ENCODE measurements around the gene NOL6.

NOL6 gene

DNA sequence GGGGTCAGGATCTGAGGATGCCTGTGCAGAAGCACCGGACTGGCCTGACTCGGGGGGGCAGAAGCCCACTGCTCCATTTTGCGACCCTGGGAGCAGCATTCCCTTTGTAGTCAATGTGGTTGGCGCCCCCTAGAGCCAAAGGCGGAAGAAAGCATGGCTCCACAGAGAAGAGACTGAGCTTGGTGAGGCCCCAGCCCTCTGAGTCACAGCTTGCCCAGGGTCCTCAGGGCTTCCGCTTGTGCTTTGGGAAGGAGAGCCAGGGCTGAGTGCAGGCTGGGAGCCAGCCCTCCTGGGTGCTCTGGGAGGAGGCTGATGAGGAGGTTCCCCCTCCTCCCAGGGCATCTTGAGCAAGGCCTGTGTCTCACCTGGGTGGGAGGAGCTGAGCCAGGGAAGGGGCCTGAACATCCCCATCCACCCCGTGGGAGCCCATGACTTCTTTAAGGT, 20.9 kb downstream of the NOL6 start:
- peak; percentile 84 for DNase-seq

DNA sequence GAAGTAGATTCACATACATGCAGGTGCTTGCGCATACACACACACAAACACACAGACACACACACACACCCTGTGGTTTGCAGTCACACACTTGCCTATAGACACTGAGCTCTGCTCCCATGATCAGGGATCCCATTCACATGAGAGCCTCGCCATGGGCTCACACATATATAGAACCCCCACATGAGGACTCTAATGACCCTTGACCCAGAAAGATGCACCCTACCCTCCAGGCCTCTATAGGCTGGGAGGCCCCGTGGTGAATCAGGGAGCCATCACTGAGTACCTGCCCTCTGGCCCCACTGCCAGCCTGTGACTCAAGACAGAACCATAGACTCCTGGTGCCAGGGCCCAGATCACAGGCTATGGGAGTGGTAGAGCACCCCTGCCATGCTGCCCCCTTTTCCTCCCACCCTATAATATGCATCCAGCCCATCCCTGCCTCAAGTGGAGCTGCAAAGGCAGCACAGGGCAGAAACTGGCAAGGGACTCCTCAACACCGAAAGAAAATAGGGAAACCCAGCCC, 23.0 kb downstream of the NOL6 start:
- no peak for DNase-seq

DNA sequence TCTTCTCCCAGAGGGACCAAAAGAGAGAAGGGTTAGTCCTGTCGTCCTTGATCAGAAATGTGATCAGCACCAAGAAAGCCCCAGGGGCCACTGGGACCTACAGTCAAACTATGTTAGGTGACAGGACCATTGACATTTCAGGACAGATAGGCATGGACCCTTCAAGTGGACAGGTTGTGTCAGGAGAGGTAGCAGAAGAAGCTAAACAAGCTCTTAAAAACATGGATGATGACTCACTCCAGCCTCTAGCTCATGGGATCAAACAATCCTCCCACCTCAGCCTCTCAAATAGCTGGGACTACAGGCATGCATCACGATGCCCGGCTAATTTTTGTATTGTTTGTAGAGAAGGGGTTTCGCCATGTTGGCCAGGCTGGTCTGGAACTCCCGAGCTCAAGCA, 24.0 kb downstream of the NOL6 start:
- DNase-seq, result no peak

DNA sequence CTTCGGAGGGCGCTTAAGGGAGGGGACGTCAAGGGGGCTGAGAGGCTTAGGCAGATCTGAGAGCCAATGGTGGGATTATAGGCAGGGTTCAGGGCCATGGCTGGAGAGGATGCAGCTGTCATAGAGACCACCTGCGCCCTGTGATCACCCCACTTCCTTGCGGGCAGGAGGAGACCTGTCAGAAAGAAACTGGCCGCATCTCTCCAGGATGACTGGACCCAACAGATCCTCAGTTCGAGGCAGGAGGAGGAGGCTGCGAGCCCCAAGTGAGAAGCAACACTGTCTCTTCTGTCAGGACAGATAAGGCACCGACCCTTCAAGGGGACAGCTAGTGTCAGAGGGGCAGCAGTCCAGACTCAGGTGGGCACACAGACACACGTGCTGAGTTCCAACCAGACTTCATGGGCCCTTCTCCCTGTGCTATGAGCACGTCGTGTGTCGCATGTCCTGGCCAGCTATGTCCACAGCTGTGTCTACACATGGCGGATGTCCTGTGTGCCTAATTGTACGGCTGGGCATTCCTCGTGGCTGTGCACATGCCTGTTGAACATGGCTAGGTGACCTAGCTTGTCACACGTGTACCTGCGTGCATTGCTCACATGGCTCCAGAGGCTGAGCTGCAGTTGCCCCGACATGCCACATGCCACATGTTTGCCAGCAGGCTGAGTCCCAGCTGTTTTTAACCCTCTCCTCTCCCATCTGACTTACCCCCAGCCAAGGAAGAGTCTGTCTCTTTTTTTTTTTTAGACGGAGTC, 25.7 kb downstream of the NOL6 start:
- no peak for DNase-seq

DNA sequence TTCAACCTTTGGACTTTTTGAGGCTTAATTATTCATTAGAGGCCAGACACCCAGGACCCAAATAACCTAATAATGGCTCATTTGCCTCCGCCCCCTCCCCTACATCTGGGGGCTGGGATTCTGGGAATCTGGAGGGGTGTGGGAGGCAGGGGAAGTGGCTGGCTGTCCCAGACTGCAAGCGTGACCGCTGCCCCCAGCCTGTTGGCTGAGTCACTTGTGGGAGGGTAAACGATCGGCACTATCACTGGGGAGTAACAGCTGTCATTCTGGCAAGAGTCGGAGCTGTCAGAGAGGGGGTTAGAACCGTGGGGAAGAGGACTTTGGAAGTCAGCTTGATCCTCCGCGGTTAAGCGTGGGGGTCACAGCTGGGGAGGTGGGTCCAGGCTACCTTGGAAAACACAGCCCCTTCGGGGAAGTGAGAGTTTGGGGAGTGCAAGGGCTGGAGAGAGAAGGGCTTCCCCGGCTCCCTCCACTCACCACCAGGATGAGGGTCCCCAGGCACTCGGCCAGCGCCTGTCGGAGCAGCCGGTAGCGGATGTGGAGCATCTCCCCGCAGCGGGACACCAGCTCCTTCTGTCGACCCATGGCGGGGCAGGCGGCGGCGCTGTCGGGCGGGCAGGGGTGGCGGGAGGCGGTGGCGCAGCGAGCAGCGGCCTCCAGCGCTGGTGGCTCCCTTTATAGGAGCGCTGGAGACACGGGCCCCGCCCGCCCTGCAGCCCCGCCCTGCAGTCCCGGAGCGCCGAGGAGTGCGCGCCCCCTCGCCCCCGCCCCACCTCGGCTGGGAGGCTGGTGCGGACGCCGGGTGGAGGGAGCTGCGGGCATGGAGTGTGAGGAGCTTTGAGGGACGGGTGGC, 26.6 kb downstream of the NOL6 start, which contains the start of gene AQP3:
AQP3 (minus strand) TSS at position 648 of the 853 bp plus-strand sequence; CDS start at position 585, 63 bp downstream.
- DNase-seq, result peak; percentile 48

DNA sequence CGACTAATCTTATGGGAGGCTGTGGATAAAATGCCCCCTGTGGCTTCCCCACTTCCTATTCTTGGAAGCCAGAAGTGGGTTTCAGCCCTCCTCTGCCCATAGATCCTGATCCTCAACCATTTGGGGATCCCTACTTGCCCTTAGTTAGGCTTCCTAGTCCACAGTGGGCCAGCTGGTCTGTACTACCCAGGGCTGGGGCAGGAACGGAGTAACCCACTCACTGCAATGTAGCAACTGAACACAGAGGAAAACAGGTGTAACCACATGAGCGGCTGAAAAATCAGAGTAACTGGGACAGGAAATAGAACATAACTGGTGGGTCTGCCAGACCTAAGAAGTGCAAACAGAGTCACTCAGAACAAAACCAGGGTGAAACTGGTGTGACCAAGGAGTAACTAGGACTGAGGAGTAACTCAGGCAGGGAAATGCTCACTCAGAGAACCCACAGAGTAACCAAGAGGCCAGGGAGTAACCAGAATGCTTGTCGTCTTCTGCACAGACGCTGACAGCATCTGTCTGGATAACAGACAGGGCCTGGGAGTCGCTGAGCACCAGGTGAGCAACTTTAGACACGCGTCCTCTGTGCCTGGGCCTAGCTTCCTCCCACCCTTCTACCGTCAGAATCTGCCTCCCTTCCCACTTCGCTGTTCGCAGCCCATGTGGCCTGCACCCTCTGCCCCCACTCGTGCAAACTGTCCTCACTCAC, 27.3 kb downstream of the NOL6 start:
- no peak for DNase-seq

DNA sequence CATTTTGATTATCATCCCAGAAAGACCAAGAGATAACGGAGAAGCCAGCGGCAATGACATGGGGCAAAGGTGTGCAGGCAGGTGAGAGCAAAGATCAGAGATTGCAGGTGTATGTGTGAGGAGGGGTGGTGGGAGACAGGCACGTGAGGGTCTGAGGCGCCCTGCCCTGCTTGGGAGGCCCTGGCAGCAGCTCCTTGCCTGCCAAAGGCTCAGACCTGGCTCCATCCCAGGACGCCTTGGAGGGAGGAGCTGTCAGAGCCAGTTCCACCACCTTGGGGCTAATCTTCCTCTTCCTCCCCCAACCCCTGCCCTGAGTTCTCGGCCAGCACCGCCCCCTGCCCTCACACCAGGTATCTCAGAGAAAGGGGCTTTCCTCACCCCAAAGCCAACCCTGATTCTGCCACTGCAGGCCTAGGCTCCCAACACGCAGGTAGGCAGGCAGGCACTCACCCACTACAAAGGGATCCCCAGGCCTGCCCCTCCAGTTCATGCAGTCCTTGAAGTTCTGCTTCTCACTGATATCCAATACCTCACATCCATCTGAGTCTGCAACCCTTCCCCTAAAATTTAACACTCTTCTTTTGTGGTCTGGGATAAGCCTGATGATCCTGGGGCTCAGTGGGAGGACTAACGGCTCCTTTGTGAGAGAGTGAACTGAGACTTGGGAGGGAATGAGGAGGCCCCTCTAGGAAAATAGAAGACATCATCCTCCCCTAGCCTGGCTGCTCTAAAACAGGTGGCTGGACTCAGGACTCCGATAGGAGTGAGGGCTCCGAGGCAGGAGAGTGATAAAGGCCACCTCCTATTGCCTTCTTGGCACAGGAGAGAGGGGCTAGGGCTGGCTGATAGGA, 28.1 kb downstream of the NOL6 start:
- no peak for DNase-seq

DNA sequence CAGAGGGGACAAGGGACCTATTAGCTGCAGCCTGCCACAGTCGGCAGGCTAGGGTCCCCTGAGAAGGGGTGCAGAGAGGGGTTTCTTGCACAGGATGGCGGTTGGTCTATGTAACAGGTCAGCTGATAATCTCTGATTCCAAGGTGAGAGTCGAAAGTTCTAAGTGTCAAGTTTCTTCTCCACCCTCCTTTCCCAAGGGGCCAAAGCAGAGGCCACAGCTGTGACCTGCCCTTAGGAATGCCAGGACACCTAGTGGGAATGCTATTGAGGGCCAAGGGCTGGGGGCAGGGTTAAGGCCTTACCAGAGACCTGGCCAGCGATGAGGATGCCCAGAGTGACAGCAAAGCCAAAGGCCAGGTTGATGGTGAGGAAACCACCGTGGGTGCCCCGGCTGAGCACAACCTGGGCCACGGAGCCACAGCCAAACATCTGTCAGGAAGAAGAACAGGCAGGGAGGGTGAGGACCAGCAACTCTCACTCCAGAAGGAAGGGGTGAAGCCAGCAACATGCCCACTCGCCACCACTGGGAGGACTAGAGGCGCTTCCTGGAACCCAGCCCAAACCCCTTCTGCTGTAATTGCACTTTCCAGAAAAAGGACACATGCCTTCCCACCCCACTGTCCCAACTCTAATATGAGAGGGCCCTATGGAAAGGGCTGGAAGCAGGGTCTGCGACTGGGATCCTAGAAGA, 30.1 kb downstream of the NOL6 start:
- no peak for DNase-seq

DNA sequence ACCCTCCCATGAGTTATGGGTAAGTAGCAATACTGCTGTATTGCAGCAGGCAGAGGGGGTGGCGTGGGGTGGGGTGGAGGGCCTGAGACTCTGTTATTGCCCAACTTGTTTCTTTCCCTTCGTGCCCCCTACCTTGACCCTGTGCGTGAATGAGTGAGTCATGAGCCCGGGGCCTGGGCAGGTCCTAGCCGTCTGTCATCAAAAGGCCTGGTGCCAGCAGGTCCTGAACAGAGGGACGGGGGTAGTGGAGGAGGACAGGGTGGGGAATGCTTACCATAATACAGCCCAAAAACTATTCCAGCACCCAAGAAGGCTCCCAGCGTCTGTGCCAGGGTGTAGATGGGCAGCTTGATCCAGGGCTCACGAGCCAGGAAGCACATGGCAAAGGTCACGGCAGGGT, 30.7 kb downstream of the NOL6 start:
- no peak for DNase-seq

DNA sequence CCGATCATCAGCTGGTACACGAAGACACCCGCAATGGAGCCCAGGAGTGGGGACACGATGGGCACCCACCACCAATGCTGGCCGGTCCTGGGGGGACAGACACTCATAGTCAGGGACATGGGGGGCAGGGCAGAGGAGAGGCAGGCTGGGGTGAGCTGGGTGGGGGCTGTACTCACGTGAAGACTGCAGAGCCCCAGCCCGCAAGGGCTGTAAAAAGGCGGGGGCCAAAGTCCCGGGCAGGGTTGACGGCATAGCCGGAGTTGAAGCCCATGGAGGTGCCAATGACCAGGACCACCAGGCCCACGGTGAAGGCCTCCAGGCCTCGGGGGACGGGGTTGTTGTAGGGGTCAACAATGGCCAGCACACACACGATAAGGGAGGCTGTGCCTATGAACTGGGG, 31.6 kb downstream of the NOL6 start:
- DNase-seq, result no peak

DNA sequence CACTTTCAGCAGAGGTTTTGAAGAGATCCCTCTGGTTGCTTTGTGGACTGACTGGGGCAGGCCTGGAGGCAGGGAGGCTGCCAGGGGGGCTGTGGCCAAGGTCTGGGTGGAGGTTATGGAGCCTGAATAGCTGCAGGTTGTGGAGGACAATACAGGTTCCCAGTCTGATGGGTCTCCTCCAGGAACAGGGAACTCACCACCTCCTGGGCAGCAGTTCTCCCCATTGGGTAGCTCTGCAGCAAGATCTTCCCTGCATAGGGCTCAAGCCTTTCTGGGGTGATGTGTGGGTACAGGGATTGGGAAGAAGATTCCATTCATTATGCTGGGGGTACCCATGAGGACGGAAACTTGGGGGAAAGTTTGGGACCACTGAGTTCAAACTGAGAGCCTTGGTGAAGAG, 33.1 kb downstream of the NOL6 start:
- DNase-seq, result no peak

DNA sequence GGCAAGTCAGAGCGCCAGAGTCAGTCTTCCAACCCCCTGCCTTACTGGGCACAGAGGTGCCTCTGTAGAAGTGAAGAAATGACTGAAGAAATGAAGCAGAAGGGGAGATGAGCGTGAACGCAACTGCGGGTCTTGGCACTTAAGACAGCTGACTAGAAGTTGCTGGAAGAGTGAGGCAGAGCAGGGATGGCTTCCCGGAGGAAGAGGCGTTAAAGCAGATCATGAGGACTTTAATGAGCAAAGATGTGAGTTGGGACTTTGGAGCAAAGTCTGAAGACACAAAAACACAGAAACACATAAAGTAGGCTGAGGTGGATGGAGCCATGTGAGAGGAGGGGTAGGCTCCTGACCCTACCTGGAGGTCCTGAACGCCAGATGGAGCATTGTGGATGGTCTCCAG, 33.5 kb downstream of the NOL6 start:
- DNase-seq, result no peak

DNA sequence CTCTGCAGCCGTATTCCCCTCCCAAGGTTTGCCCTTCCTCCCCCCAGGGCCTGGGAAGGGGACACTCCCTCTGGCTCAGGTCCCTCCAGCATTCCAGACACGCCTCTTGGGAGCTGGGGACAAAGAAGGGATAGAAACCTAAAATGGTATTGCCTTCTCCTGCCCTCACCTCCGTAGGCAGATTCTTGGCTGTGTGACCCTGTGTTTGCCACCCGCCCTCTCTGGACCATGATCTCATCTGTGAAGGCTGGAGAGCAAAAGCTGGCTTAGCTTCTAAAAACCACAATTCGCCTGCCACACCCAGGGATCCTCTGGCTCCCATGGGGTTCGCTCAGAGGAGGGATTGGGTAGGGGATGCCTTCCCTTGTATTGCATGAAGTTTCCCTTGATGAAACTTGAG, 34.0 kb downstream of the NOL6 start:
- no peak for DNase-seq

DNA sequence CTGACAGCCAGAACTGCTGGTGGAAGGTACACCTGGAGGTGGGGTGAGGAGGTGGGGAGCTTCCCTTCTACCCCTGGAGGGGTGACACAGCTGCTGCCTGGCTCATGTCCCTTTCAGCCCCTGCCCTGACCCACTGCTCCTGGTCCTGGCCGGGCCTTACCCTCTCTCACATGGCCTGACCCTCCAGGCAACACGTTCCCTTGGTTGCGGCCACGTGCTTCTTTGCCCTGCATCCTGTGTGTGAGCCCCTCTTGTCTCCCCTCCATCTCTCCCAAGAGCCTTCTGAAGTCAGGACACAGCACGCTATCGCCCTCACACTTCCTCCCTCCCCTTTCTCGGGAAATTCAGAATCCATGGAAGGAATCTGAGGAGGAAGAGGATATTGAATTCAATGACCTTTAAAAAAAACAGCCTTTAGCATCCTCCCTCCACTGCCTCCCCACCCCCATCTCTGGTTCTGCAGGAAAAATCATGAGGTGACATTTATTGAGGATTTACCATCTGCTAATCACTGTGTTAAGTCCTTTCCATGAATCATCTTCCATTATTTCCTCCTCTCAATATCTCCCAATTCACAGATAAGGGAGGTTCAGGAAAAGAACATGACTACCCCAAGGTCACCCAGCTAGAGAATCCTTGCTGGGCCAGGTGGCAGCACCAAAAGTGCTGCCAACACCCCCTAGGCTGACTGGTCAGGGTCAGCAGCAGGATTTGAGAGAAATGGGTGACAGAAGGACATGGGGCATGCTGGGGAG, 34.6 kb downstream of the NOL6 start:
- DNase-seq, result no peak

DNA sequence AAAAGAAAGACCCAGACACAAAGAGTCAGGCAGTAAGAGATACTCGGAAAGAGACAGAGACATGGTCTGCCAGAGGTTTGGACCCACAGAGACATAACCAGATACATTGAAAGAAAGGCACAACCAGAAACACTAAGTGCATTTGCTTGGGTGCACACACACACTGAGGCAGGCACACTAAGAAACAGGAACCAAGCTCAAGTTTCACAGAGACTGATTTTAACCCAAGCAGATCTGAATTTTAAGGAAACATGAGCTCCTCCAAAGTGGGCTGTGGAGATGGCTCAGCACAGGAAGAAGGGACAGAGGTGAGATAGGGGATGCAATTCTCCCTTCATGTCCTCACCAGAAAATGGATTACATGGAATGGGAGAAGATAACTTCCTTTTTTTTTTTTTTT, 35.8 kb downstream of the NOL6 start:
- no peak for DNase-seq

DNA sequence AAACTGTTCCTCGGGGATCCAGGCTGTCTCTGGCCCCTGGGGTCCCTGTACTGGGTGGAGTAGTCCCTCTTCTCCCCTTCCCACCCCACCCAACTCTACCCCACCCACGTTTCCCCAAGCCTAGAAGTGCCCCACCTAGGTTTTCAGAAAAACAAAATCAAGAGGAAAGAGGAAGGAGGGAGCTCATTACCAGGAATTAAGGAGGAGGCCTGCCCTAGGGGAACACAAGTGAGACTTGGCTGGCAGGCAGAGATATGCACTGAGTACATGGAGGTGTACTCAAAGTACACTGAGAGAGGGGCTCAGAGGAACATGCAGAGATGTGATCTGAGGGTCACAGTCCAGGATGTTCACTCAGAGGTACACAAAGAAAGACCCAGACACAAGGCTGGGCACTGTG, 36.5 kb downstream of the NOL6 start:
- no peak for DNase-seq

DNA sequence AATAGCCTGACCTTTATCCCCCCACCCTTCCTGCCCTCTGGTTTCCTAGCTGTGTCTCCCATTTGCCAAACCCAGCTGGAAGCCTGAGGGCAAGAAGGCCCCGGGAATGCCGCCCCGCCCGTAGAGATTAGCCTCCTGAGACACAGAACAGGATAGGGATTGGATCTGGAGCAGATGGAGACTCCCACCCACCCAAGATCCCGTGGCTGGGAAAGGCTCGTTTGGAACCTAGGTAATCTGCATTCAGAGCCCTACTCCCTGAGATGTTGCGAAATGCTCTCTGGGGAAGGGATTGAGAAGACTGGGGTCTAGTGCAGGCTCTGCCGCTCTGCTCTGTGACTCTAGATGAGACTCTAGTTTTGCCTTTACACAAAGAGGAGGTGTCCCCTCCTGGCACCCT, 37.3 kb downstream of the NOL6 start:
- DNase-seq, result no peak

DNA sequence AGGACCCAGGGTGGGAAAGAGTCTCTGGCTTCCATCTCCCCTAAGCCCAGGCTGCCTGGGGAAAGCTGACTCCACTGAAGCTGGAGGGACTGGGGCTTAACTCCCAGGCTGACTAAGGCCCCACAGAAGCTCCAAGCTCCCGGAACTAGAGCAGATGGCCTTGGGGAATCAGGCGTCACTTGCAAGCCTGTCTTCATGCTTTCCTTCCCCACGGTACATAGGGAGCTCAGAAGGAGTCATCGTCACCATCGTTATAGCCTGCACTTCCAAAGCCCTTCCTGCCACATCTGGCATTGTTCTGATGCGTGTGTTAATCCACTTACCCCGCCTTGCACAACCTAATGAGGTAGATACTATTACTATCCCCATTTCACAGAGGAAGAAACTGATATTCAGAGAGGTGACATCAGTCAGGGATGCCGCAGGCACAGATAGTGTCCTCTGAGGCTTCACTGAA, 37.9 kb downstream of the NOL6 start:
- peak; percentile 35 for DNase-seq

DNA sequence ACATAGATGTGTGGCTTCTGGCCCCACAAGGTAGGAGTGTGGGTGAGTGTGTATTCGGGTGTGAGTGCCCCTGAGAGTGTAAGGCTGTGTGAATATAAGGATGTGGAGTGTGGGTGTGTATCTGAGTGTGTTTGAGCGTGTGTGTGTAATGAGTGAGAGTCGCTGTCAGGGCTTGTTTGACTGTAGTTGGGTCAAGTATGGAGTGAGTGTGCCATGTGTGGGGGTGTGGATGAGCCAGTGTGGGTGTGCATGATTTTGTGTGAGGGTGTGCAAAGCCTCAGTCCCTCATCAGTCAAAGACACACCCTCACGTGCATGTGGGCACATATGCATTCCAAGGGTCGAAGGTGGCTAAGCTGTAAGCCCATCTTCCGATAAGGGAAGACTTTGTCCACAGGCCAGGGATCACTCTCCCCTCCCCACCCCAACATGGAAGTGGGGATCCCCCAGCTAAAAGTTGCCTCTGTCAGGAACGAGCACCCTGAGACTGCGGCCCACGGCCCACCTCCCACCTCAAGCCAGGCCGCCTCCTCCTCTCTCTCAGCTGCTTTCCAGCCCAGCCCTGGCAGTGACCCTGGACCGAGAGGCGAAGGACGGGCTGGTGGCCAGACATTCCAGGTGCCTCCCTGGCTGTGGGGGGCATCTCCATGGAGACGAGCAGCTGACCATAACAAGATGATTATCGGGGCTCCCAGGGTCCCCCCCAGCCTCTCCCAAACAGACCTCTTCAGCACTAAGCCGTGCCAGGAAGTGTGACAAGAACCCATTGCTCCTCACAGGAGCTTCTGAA, 39.2 kb downstream of the NOL6 start:
- DNase-seq, result no peak

DNA sequence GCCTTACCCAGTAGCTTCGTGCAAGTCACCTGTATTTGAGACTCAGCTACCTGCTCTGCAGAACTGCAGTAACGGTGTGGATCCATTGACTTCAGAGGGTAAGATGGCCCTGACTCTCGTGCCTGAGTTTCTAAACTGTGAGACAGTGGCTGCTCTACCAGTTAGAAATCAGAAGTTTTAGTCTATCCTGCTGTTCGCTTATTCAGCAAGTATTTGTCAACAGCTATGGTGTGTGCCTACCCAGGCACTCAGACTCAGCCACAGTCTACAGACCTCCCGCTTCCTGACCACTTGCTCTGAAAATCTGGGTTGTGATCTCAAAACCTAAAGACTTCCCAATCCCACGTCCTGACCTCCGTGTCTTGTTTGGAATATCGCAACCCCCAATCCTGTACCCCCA, 39.9 kb downstream of the NOL6 start:
- no peak for DNase-seq
